DND-41 (cell line): Measurements from ENCODE around the gene C5AR2.

ENCODE experiments used
- EZH2 ChIP-seq: IDR thresholded peaks from 3 replicates; pipeline ENCODE4 v1.6.1; 2012; ENCODE audit warnings: borderline replicate concordance, low read depth, mild to moderate bottlenecking, moderate library complexity, low read length, inconsistent platforms; ENCODE audit not compliant: severe bottlenecking
- TF ChIP-seq, protein P1 (sequence below): IDR thresholded peaks from 2 replicates; pipeline ENCODE4 v1.5.1; 2012; ENCODE audit warnings: borderline replicate concordance, low read length, moderate library complexity, mild to moderate bottlenecking; ENCODE audit not compliant: poor library complexity, severe bottlenecking; ENCODE audit errors: extremely low read depth

DNA sequence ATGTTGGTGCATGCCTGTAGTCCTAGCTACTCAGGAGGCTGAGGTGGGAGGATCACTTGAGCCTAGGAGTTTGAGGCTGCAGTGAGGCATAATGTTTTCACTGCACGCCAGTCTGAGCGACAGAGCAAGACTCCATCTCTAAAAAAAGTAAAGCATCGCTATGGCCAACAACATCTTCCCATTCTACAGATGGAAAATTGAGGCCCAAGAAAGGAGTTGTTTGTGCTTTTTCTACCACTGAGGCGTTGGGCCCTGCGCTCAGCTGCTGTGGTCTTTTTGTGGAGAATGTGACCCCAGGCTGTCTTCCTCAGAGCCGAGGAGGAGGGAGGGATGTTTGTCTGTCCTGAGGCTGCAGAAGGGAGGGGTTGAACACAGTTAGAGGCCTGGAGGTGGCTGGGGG, 485 bp upstream of the C5AR2 start:
- TF ChIP-seq, protein P1, sequence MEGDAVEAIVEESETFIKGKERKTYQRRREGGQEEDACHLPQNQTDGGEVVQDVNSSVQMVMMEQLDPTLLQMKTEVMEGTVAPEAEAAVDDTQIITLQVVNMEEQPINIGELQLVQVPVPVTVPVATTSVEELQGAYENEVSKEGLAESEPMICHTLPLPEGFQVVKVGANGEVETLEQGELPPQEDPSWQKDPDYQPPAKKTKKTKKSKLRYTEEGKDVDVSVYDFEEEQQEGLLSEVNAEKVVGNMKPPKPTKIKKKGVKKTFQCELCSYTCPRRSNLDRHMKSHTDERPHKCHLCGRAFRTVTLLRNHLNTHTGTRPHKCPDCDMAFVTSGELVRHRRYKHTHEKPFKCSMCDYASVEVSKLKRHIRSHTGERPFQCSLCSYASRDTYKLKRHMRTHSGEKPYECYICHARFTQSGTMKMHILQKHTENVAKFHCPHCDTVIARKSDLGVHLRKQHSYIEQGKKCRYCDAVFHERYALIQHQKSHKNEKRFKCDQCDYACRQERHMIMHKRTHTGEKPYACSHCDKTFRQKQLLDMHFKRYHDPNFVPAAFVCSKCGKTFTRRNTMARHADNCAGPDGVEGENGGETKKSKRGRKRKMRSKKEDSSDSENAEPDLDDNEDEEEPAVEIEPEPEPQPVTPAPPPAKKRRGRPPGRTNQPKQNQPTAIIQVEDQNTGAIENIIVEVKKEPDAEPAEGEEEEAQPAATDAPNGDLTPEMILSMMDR: no peak
- no peak for TF ChIP-seq EZH2
